DOHH2 (cell line): ENCODE results near the gene LEAP2.

Source experiments
- CTCF ChIP-seq: fragments of 200-600 bp; sonication (generic); IDR thresholded peaks from one replicate; pipeline ENCODE4 v1.5.1; 2014; ENCODE audit warnings: antibody characterized with exemption, mild to moderate bottlenecking, low read depth, low read length; ENCODE audit not compliant: poor library complexity, severe bottlenecking
- EZH2phosphoT487 ChIP-seq: fragments of 200-600 bp; sonication (generic); IDR thresholded peaks from 2 replicates; pipeline ENCODE4 v1.6.1; 2017; ENCODE audit warnings: borderline replicate concordance, mild to moderate bottlenecking, antibody characterized with exemption, low read length, moderate library complexity, mixed read lengths

GRCh38 chr5:132853323-132853722, 20.1 kb upstream of the LEAP2 start:
- TF ChIP-seq CTCF (no peak), EZH2phosphoT487 (no peak)
